Stimulated activated CD4-positive, alpha-beta T cell treated with anti-CD3 and anti-CD28 coated beads, TNF-alpha, amount 100 ng/mL, for 24 hours (primary cell): Measurements from ENCODE around the gene ZDHHC19.
"Not testable (repeated sequence)": the region's sequence is repeated elsewhere in the genome, so short reads cannot be mapped to it uniquely, and the experiment has no call there.

Experiments used
- DNase-seq, 3 experiments: peaks; one replicate each; pipeline ENCODE4 v3.0.0-alpha.2; 2020; ENCODE audit warnings: low read depth in 3 of 3

The ZDHHC19 gene

DNA sequence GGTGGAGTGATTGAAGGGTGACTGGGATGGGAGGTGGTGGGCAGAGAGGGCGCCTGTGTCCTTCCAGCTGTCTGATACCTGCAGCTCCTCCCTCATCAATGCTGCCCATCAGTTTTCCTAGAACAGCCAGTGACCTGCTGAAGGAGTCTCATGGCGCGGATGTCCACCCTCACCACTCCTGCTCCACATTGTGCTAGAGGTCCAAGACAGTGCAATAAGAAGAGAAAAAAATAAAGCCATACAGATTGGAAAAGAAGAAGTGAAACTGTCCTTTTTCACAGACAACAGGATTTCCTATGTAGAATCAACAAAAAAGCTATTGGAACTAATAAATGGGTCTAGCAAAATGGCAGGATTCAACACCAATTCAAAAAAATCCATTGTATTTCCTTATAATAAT is 7.4 kb downstream of the ZDHHC19 start:
- DNase-seq, result no peak

- DNase-seq, result no peak
Measured at GRCh38 chr3:196202516-196202970, 8.7 kb downstream of the ZDHHC19 start.

GRCh38 chr3:196198771-196199753 is 12.1 kb downstream of the ZDHHC19 start:
- no peak for DNase-seq

GRCh38 chr3:196198081-196198675 is 13.0 kb downstream of the ZDHHC19 start:
- DNase-seq, result no peak

- no peak for DNase-seq
Measured at GRCh38 chr3:196197524-196197923, 13.7 kb downstream of the ZDHHC19 start.

DNA sequence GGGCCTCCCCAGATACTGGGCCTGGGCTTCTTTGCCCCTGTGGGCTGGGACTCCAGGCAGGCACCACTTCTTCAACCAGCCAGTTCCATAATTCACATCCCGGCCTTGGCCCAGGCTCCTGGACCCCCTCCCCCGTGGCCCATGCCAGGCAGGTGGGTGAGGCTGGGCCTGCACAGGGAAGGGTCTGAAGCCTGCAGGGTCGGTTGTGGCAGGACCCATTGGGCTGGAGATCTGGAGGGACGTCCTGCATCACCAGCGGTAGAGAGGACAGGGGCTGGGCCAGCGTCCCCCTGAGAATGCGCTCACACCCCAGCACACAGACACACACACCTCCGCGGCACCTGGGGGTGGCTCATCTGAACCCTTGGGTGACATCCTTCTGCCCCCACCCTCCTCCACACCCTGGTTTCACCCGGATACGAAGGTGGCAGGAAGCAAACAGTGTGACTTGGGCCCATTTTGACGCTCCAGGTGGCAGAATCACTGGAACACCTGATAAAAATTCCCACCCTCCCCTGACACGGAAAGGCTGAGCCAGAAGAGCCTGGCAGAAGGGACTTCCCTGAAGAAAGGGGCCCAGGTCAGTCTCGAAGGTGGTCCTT is 15.4 kb downstream of the ZDHHC19 start:
- DNase-seq, result no peak

DNA sequence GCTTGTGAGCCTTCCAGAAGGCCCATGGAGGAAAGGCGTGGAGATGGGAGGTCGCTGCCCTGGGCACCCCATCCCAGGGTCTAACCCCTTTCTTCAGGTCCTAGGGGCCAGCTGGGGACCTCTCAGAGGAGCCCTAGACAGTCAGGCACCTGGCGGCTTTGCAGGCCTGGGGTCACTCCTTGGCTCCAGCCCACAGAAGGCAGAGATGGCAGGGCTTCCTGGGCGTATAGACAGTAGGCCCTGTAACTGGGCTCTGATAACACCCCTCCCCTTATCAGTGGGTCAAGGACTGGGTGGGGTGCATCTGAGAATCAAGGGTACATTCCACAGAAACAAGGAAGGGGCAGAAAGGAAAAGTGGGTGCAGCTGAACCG is 16.7 kb downstream of the ZDHHC19 start:
- no peak for DNase-seq

- DNase-seq, result no peak
Measured at GRCh38 chr3:196193736-196194541, 17.3 kb downstream of the ZDHHC19 start.

DNA sequence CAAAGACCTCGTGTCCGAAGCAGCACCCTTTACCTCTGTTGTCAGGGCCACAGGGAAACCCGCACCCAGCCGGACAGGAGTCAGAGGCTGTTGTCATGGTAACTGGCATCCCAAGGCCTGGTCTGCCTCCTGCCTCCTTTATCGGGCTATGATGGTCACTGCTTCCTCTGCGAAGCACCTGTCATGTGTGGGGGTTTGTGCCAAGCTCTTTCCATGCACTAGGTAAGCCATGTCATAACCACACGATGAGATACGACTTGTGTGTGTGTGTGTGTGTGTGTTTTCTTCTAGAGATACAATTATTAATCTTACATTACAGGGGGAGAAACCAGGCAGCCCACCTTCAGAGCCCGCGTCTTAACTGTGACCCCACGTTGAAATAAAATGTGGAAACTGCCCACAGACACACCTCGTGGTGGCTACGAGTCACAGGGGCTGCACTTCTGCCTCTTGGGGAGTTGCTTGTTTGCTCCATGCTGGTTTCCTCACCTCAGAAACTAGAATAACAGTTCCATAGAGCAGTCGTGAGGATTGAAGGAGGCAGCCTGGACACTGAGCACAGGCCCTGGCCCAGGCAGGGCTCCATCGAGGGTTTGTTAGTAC is 18.0 kb downstream of the ZDHHC19 start:
- no peak for DNase-seq

DNA sequence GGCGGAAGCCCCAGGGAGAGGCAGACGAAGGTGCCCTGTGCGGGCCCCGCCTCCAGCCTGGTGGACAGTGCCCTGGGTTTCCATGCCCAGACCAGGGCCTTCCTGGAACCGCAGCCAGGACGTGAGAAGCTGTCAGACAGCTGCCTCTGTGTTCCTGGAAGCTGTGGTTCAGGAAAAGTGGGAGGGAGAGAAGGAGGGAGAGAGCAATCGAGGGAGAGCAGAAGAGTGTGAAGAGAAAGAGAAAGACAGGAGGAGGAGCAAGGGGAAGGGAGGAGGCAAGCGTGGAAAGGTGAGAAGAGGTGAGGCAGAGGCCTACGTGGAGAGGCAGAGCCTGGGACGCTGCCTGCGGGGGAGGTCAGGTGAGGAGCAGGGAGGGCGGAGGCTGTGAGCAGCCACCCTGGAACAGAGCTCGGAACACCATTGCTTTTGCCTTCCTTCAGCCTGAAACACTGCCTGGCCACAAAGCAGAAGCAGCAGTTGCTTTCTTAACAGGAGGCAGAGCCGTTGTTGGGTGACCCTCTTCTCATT is 18.6 kb downstream of the ZDHHC19 start:
- no peak for DNase-seq

DNA sequence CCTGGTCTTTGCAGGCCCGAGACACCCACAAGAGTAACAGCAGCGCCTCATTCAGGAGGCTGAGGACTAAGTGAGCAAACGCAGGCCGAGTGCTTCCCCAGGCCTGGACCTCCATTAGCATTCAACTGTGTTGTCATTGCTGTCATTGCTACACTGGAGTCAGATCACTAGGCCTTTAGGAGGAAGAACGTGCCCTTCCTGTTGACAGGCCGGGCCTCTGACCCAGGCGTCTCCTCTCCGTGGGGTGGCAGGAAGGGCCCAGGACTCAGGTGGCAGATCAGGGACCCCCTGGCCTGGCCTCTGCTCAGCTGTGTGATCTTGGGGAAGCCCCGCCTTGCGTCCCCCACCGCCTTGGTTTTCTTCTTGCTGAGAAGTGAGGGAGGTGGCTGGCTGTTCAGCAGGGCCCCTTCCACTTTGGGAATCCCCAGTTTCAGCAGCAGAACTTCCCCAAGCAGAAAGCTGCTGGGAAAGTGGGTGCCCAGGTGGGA is 19.1 kb downstream of the ZDHHC19 start:
- peak in 1 of 3 experiments; percentile 55 for DNase-seq

GRCh38 chr3:196189566-196190347 is 21.4 kb downstream of the ZDHHC19 start:
- no peak for DNase-seq

DNA sequence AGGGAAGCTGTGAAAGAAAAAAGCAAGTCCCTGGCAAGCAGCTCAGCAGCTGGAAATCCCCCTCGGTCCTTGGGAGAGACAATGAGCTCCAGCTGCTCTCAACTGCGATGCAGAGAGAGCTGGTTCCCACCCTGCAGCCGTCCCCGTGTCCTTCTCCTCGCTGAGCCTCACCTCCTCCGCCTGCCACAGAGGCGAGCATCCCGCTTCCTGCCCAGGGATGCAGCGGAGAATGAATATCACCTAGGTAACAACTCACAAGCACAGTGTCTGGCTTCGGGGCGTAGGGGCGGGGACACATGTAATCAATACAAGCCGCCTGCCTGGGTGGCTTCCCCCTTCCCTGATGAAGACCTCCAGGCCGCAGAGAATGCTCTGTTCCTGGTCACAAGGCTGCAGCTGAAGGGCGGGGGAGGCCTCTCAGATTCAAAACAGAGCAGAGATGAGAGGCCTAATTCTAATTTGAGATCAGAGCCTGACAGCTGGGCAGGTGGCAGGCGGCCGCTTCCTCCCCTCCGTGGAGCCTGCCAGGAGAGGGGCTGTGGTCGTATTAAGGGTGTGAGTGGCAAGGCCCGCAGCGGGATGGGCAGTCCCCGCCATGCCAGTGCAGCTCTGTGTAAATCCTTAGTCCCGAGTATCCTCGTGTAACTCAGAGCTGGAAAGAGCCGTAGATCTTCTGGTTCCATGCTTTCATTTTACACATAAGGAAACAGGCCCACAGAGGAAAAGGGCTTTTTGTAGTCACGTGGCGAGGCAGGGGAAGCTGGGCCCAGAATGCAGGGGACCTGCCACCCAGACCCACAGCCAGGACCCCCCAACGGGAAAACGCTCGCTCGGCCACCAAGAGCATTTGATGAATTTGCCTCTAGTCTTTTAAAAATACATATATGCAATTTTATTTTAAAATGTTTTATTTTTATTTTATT is 24.3 kb downstream of the ZDHHC19 start:
- DNase-seq, result no peak

- DNase-seq, result no peak
Measured at GRCh38 chr3:196184881-196185280, 26.3 kb downstream of the ZDHHC19 start.

DNA sequence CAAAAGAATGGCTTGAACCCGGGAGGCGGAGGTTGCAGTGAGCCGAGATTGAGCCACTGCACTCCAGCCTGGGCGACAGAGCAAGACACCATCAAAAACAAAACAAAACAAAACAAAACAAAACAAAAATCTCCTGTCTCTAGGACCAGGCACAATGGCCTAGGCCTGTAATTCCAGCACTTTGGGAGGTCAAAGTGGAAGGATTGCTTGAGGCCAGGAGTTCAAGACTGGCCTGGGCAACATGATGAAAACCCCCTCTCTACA is 27.1 kb downstream of the ZDHHC19 start:
- DNase-seq, result not testable (repeated sequence)

DNA sequence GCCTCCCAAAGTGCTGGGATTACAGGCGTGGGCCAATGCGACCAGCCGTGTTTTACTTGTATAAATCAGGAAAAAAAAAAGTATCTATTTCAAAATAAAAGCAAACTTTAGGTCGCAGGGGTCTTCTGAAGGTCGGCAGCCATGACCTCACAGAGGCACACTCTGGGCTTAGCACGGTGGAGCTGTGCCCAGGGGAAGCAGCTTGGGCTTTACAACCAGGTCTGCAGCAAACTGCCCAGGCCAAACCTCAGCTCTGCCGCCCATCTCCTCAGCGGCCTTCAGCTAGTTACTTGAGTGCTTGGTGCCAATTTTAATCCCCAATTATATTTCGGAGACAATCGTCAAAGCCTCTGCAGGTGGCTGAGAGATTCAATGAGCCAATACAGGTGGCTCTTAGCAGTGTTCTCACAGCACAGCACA is 30.1 kb downstream of the ZDHHC19 start:
- DNase-seq, result no peak

DNA sequence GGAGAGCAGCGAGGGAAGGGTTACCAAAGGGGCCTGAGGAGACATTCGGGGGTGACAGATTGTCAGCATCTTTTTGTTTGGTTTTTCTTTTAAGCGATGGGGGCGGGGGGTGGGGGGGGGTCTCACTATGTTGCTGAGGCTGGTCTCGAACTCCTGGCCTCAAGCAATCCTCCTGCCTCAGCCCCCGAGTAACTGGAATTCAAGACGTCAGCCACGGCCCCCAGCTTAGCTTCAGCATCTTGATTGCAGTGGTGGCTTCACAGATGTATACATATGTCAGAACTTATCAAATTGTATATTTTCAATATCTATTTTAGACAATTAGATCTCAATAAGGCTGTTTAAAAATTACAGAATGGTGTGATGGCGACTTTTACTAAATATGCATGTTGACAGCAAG is 30.9 kb downstream of the ZDHHC19 start:
- no peak for DNase-seq

GRCh38 chr3:196179380-196180308 is 31.6 kb downstream of the ZDHHC19 start:
- peak; percentile 62 to 85 (median 66) for DNase-seq
